VCaP (cell line): ENCODE data around the gene FNDC1.

ENCODE experiments used
- H3K27ac ChIP-seq: fragments of 450-650 bp; 2 replicates; pipeline ENCODE4 v1.5.1; 2017
- TF ChIP-seq, protein P1 (sequence below): fragments of 450-650 bp; conservative IDR thresholded peaks from 2 replicates; pipeline ENCODE4 v1.5.1; 2017; ENCODE audit warnings: mild to moderate bottlenecking, moderate library complexity

FNDC1 gene

DNA sequence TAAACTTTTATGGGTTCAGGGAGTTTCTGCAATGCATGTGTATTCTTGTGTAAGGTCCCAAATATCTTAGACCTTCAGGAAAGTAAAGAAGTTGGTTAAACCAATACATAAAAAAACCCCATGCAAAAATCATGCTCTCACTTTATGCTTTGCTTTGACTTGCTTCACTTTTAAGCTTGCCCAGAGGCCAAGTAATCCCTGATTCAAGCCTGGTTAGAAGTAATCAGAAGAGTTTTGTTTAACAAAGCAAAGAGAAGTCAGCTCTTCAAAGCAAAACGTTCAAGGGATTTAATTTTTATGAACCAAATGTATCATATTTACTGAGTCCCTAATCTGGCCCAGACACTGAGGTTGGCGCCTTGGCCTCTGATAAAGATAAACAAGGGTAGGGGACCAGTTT lies 26.7 kb upstream of the FNDC1 start:
- H3K27ac ChIP-seq, result no peak overlapping the region
- TF ChIP-seq, protein P1, sequence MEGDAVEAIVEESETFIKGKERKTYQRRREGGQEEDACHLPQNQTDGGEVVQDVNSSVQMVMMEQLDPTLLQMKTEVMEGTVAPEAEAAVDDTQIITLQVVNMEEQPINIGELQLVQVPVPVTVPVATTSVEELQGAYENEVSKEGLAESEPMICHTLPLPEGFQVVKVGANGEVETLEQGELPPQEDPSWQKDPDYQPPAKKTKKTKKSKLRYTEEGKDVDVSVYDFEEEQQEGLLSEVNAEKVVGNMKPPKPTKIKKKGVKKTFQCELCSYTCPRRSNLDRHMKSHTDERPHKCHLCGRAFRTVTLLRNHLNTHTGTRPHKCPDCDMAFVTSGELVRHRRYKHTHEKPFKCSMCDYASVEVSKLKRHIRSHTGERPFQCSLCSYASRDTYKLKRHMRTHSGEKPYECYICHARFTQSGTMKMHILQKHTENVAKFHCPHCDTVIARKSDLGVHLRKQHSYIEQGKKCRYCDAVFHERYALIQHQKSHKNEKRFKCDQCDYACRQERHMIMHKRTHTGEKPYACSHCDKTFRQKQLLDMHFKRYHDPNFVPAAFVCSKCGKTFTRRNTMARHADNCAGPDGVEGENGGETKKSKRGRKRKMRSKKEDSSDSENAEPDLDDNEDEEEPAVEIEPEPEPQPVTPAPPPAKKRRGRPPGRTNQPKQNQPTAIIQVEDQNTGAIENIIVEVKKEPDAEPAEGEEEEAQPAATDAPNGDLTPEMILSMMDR, result no peak

DNA sequence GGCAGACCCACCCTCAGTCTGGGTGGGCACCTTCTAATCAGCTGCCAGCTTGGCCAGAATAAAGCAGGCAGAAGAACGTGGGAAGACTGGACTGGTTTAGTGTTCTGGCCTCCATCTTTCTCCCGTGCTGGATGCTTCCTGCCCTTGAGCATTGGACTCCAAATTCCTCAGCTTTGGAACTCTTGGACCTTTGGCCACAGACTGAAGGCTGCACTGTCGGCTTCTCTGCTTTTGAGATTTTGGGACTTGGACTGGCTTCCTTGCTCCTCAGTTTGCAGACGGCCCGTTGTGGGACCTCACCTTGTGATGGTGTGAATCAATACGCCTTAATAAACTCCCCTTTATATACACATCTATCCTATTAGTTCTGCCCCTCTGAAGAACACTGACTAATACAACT lies 20.6 kb upstream of the FNDC1 start:
- TF ChIP-seq, protein P1, result no peak
- H3K27ac ChIP-seq, result no peak overlapping the region

DNA sequence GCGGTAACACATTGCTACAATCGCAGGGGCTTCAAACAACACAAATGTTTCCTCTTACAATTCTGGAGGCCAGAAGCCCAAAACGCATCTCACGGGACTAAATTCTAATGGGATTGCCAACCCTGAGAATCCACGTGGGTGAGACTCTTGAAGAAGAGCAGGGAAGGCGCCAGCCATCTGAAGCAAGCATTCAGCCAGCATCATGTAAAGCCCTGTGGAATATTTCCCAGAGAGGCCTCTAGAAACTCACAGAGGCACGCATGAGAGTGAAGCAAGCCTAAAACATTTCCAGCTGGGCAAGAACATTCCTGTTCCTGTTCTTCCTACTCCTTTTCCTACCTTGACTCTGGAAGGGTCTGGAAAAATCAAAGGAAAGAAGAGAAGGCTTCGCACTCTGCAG lies 19.6 kb upstream of the FNDC1 start:
- no peak overlapping the region for H3K27ac ChIP-seq
- TF ChIP-seq, protein P1, result no peak

DNA sequence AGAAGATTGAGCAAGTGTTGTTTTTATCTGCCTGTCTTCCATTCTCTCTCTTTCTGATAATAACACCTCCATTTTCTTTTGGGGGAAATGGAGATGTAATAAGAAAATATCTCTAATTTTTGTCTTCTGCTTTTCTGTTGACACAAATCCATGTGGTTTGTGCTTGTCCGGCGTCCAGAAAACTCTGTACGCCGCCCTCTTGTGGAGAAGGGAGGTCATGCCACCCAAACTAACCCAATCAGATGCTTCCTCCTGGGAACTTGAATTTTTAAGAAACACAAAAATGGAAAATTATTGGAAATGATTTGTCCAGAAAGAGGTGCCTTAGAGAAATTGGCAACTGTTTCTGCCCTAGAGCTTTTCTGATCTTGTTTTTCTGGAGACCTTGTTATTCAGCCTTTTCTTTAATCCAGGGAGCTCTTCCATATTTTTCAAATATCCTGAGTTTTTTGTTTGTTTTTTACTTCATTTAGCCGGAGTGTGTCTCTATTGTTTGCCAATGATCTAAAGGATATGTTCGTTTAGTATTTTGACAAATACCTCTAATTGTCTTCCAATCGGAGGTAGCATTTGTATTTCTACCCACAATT lies 17.8 kb upstream of the FNDC1 start:
- no peak overlapping the region for H3K27ac ChIP-seq
- TF ChIP-seq, protein P1, result peak; percentile 86

DNA sequence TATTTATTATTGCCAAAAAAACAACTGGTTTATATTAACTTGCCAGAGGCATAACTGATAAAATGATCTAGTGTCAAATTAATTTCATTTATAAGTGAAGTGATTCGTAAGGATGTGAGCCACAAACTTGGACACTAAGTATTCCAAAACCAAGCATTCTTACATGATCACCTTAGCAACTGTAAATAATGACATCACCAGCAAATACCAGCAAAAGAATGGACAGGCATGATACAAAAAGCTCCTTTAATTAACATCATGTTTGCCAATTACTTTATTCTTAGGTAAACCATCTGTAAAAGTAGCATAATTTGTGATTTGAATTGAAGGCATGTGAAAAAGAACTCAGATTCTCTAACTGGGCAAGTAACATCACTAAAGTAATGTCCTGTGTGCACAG lies 17.2 kb upstream of the FNDC1 start:
- H3K27ac ChIP-seq, result peak overlapping the region; percentile 26; the same call in 1 of the 2 replicates
- TF ChIP-seq, protein P1, result no peak

DNA sequence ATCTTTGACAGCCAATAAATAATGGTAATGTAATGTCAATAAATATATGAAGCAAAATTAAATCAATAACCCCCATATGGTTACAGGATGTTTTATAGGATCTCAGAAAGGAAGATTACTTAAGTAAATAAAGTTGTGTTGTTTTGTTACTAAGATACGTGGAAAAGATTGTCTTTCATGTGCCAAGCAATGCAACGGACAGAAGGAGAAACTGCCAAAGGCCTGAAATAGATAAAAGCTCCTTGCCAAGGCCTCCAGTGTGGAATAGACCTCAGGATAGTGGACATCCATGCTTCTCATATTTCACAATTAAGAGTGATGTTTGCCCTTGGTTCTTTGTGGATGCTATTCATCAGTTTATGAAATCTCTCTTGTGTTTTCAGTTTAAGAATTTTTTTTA lies 16.4 kb upstream of the FNDC1 start:
- H3K27ac ChIP-seq, result peak overlapping the region; percentile 26; the same call in 1 of the 2 replicates
- TF ChIP-seq, protein P1, result no peak

DNA sequence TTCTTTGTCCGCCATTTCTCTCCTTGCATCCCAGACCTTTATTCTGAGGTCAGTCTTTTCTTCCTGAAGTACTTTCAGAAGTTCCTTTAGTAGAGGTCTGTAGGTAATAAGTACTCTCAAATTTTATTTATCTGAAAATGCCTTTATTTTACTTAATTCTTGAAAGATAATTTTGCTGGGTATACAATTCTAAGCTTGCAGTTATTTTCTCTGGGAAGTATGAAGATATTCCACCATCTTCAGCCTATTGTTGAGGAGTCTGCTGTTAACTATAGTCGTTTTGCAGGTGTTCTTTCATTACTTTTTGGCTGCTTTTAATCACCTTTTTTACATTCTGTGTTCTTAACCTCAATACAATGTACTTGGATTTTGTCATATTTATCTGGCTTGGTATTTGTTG lies 13.5 kb upstream of the FNDC1 start:
- TF ChIP-seq, protein P1, result no peak

More for the DNA sequence above, 13.5 kb upstream of the FNDC1 start:
- no peak overlapping the region for H3K27ac ChIP-seq
